ENCODE data around the gene KCNK4. TPM values are rescaled to one million over a fixed set of nuclear protein-coding genes. Genes with fewer than 3 reads are reported as not detected.

The KCNK4 gene
- total and polyA plus RNA-seq, 2 of the 13 experiments (the other 11 are each of a cell fraction or from before 2014, with no cell fraction given) = not detected

GRCh38 chr11:64268893-64269539, 22.1 kb upstream of the KCNK4 start (continued):
- TF ChIP-seq ZNF768 (CRISPR knock-in tag; IDR thresholded peaks at IDR 0.05) (0 out of 2 replicates have a peak, but pooled peaks have one; percentile 70), HOXA9 (CRISPR knock-in tag; IDR thresholded peaks at IDR 0.05; ENCODE audit: borderline replicate concordance) (peak; percentile 68; the same call in 1 of the 2 replicates), ZNF576 (CRISPR knock-in tag; IDR thresholded peaks at IDR 0.05) (no peak), MED1 (CRISPR knock-in tag; IDR thresholded peaks at IDR 0.05) (no peak), IRF2 (CRISPR knock-in tag; IDR thresholded peaks at IDR 0.05) (0 out of 2 replicates have a peak, but pooled peaks have one; percentile 27), HOMEZ (CRISPR knock-in tag; IDR thresholded peaks at IDR 0.05; ENCODE audit: low read depth) (no peak), ZNF263 (CRISPR knock-in tag; IDR thresholded peaks at IDR 0.05) (peak; percentile 36; the same call in 1 of the 2 replicates), RARA (CRISPR knock-in tag; IDR thresholded peaks at IDR 0.05) (0 out of 2 replicates have a peak, but pooled peaks have one; percentile 53), ZFP37 (CRISPR knock-in tag; IDR thresholded peaks at IDR 0.05; ENCODE audit: borderline replicate concordance) (0 out of 2 replicates have a peak, but pooled peaks have one; percentile 29), HMGXB3 (CRISPR knock-in tag; IDR thresholded peaks at IDR 0.05; ENCODE audit: borderline replicate concordance) (no peak), NR2F6 (IDR thresholded peaks at IDR 0.05) (peak; percentile 30; the same call in 1 of the 2 replicates), NR2F6 (CRISPR knock-in tag; IDR thresholded peaks at IDR 0.05) (peak; percentile 23; the same call in 1 of the 2 replicates), ETV5 (CRISPR knock-in tag; IDR thresholded peaks at IDR 0.05; ENCODE audit: borderline replicate concordance) (peak; percentile 73), ZFP36 (IDR thresholded peaks at IDR 0.05; ENCODE audit: borderline replicate concordance, low read depth, low read length, partially characterized antibody) (peak; percentile 98), NFRKB (IDR thresholded peaks at IDR 0.05) (no peak)

Data from HepG2 (cell line).